Duodenal mucosa (tissue), 2 donors: ENCODE data around the gene POLR3B.
"Not testable (repeated sequence)": the region's sequence is repeated elsewhere in the genome, so short reads cannot be mapped to it uniquely, and the experiment has no call there.

Experiments used
- H3K27ac ChIP-seq: one replicate; pipeline ENCODE4 v1.7.0; 2013; ENCODE audit warnings: low read depth, low read length
- H3K27me3 ChIP-seq, 2 donors: one replicate each; pipeline ENCODE4 v1.7.0; 2013; ENCODE audit warnings: low read length in 2 of 2, control low read depth in 1 of 2; ENCODE audit not compliant: insufficient read depth in 2 of 2, control insufficient read depth in 1 of 2
- H3K36me3 ChIP-seq, 2 donors: one replicate each; pipeline ENCODE4 v1.7.0; 2013; ENCODE audit warnings: low read length in 2 of 2, control low read depth in 1 of 2; ENCODE audit not compliant: insufficient read depth in 2 of 2, control insufficient read depth in 1 of 2
- H3K4me1 ChIP-seq, 2 donors: one replicate each; pipeline ENCODE4 v1.7.0; 2013; ENCODE audit warnings: low read length in 2 of 2, control low read depth in 1 of 2; ENCODE audit not compliant: insufficient read depth in 2 of 2, control insufficient read depth in 1 of 2
- H3K4me3 ChIP-seq, 2 donors: one replicate each; pipeline ENCODE4 v1.7.0; 2013; ENCODE audit warnings: low read length in 2 of 2, low read depth in 1 of 2
- H3K9ac ChIP-seq, 2 donors: one replicate each; pipeline ENCODE4 v1.7.0; 2013; ENCODE audit warnings: low read length in 2 of 2, low read depth in 1 of 2
- H3K9me3 ChIP-seq, 2 donors: one replicate each; pipeline ENCODE4 v1.7.0; 2013; ENCODE audit warnings: low read length in 2 of 2, control low read depth in 1 of 2; ENCODE audit not compliant: control insufficient read depth in 1 of 2

The POLR3B gene

GRCh38 chr12:106446419-106447092 lies 89.0 kb downstream of the POLR3B start:
- Histone ChIP-seq H3K9me3 (no peaks in the 10 kb centered on the region), H3K27ac (no peak overlapping the region), H3K27me3 (no peaks in the 10 kb centered on the region), H3K9ac (no peak overlapping the region), H3K36me3 (peaks cover 6 to 8% of the 10 kb centered on the region in 2 donors), H3K4me1 (no peaks in the 10 kb centered on the region), H3K4me3 (no peak overlapping the region)

- Histone ChIP-seq H3K27ac (no peak overlapping the region), H3K27me3 (no peaks in the 10 kb centered on the region), H3K9me3 (no peaks in the 10 kb centered on the region), H3K9ac (no peak overlapping the region), H3K36me3 (peaks cover 2 to 3% of the 10 kb centered on the region in 2 donors), H3K4me3 (no peak overlapping the region), H3K4me1 (no peaks in the 10 kb centered on the region)
These were observed 94.8 kb downstream of the POLR3B start for GRCh38 chr12:106452309-106452708.

GRCh38 chr12:106455111-106455510 lies 97.6 kb downstream of the POLR3B start:
- Histone ChIP-seq H3K27me3 (no peaks in the 10 kb centered on the region), H3K9me3 (no peaks in the 10 kb centered on the region), H3K9ac (no peak overlapping the region), H3K4me3 (no peak overlapping the region), H3K27ac (no peak overlapping the region), H3K36me3 (peaks cover 5 to 24% of the 10 kb centered on the region in 2 donors), H3K4me1 (no peaks in the 10 kb centered on the region)

GRCh38 chr12:106459124-106459523 lies 101.6 kb downstream of the POLR3B start:
- Histone ChIP-seq H3K9ac (no peak overlapping the region), H3K36me3 (peaks cover 8 to 36% of the 10 kb centered on the region in 2 donors), H3K27ac (no peak overlapping the region), H3K4me1 (no peaks in the 10 kb centered on the region), H3K27me3 (no peaks in the 10 kb centered on the region), H3K9me3 (no peaks in the 10 kb centered on the region), H3K4me3 (no peak overlapping the region)

- Histone ChIP-seq H3K27ac (no peak overlapping the region), H3K36me3 (peaks cover 8 to 36% of the 10 kb centered on the region in 2 donors), H3K9ac (no peak overlapping the region), H3K4me1 (no peaks in the 10 kb centered on the region), H3K27me3 (no peaks in the 10 kb centered on the region), H3K4me3 (no peak overlapping the region), H3K9me3 (no peaks in the 10 kb centered on the region)
These were observed 102.0 kb downstream of the POLR3B start for GRCh38 chr12:106459534-106459933.

GRCh38 chr12:106461730-106462129 lies 104.2 kb downstream of the POLR3B start:
- Histone ChIP-seq H3K4me1 (no peaks in the 10 kb centered on the region), H3K27me3 (no peaks in the 10 kb centered on the region), H3K27ac (no peak overlapping the region), H3K9me3 (no peaks in the 10 kb centered on the region), H3K4me3 (no peak overlapping the region), H3K9ac (no peak overlapping the region), H3K36me3 (peaks cover 8 to 36% of the 10 kb centered on the region in 2 donors)

GRCh38 chr12:106465605-106466004 lies 108.1 kb downstream of the POLR3B start:
- not testable (repeated sequence) for H3K9ac ChIP-seq, H3K27me3 ChIP-seq, H3K4me3 ChIP-seq, H3K27ac ChIP-seq, H3K4me1 ChIP-seq, H3K9me3 ChIP-seq
- peaks cover 4 to 12% of the 10 kb centered on the region in 2 donors for H3K36me3 ChIP-seq

GRCh38 chr12:106475662-106476061 lies 118.1 kb downstream of the POLR3B start:
- not testable (repeated sequence) for H3K27ac ChIP-seq, H3K27me3 ChIP-seq, H3K9me3 ChIP-seq, H3K9ac ChIP-seq, H3K36me3 ChIP-seq, H3K4me1 ChIP-seq, H3K4me3 ChIP-seq

GRCh38 chr12:106477627-106478026 lies 120.1 kb downstream of the POLR3B start:
- H3K27ac ChIP-seq, H3K27me3 ChIP-seq, H3K4me1 ChIP-seq, H3K4me3 ChIP-seq, H3K36me3 ChIP-seq, H3K9me3 ChIP-seq, H3K9ac ChIP-seq: not testable (repeated sequence)

- no peaks in the 10 kb centered on the region for H3K27me3 ChIP-seq
These were observed 122.7 kb downstream of the POLR3B start for GRCh38 chr12:106480251-106480650.

More at GRCh38 chr12:106480251-106480650, 122.7 kb downstream of the POLR3B start:
- no peak overlapping the region for H3K9ac ChIP-seq
- peaks cover 0 to 2% of the 10 kb centered on the region in 2 donors for H3K36me3 ChIP-seq
- no peak overlapping the region for H3K4me3 ChIP-seq
- H3K9me3 ChIP-seq, result no peaks in the 10 kb centered on the region
- no peaks in the 10 kb centered on the region for H3K4me1 ChIP-seq
- no peak overlapping the region for H3K27ac ChIP-seq
